HG02840 (cell line): ENCODE results near the gene PNPLA2.
A peak's percentile ranks its signal among the peaks of the same experiment; 100 is the strongest.

ENCODE experiments used
- ATAC-seq: cut with Tn5 transposase; IDR thresholded peaks from one replicate; pipeline ENCODE4 v1.9.1; 2021; ENCODE audit warnings: mild to moderate bottlenecking, moderate library complexity, moderate number of reproducible peaks; ENCODE audit not compliant: unreplicated experiment, low FRiP score

Gene PNPLA2, protein sequence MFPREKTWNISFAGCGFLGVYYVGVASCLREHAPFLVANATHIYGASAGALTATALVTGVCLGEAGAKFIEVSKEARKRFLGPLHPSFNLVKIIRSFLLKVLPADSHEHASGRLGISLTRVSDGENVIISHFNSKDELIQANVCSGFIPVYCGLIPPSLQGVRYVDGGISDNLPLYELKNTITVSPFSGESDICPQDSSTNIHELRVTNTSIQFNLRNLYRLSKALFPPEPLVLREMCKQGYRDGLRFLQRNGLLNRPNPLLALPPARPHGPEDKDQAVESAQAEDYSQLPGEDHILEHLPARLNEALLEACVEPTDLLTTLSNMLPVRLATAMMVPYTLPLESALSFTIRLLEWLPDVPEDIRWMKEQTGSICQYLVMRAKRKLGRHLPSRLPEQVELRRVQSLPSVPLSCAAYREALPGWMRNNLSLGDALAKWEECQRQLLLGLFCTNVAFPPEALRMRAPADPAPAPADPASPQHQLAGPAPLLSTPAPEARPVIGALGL

DNA sequence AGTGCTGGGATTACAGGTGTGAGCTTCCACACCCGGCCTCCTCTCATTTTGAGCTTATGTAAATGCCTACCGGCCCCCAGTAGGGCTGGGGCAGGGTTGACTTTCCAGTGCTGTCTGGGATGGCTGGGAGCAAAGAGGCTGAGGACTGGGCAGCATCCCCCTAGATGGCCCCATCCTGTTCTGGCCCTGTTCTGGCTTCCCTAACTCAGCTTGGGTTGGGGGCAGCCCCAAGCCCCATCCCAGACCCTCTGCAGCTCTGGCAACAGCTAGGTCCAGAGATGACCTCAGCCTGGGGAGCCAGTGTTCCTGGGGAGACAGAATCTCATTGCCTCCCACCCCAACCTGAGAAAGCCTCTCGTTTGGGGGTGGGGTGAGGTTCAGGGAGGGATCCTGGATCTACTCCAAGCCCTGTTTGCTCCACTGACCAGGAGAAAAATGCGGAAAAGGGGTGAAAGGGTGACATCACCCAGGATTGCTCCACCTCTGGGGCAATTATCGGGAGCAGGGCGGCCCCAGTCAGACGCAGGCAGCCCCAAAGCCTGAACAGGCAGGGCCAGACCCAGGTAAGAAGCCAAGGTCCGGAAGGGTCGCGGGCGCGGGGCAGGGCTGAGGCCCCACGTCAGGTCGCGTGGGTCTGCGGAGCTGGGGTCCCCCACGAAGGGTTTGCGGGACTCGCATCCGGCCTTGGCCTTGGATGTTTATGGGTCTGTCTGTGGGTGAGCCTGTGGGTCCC is at the start of gene PNPLA2:
PNPLA2 (plus strand) TSS at position 519 of the 733 bp plus-strand sequence. CDS start 805 bp downstream, outside the sequence.
- no peak for ATAC-seq

DNA sequence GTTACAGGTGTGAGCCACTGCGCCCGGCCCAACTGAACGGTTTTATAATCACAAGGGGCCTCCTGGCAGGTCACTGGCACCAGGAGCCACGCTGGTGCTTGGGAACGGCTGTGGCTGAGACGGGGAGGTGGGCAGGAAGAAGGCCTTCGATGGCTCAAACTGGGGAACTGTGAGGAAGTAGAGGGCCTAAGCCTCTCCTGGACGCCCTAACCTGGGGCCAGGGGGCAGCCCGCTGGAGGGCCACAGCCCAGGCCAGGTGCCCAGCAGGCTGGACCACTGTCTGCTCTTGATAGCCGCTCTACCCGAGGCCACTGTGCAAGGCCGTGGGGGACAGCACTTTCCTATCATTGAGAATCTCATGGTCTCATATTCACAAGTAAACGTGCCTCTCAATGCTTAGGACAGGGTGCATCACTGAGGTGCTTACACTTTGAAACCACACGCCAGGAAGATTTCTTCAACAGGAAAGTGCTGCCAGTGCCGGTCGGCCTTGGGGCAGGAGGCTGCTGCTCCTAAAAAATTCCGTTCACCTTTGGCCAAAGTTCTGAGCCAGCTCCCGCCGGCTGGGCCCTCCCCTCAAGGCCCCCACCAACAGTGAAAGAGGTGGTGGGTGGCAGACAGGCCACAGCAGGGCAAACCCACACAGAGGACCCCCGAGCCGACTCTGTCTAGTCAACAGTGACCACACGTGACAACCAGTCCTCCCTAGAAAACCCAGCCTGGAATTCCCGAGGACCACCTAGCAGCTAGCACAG is 48.6 kb upstream of the PNPLA2 start:
- no peak for ATAC-seq

DNA sequence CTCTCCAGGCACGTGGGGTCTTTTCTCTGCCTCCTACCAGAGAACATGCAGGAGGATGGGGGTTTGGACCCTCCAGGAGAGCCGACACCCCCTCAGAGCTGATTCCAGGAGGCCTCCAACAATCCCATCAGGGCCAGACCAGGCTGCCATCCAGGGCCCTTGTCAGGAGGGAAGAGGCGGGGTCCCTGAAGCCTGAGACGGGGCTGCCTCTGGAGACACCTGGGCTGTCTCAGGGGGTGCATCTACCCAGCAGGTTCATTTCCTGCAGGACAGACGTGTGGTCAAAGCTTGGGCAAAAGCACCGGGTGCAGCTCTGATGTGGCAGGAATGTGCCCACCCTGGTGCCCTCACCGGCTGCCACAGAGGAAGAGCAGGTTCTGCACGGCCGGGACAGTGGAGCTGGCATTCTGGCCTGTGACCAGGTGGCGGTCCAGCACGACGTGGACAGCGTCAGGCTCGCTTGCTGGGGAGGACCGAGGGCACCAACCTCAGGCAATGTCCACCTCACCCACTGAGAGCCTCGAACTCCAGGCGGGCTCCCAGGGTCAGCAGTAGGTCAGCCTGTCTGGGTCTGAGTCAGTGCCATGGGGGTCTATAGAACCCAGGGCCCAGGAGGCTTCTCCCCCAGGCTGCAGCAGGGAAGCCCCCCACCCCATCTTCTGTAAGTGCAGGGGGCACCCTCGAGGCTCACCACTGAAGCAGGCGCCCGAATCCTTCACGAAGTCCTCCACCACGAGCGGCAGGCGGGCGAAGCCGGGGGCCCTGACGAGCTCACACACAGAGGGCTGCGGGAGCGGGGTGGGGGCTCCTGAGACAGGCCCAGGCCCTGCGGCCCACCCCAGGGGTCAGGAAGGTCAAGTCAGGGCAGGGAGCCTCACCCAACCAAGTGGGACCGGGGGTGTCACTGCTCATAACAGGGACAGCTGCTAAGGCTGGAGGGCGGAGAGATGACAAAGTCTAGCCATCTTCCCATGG is 47.8 kb upstream of the PNPLA2 start:
- no peak for ATAC-seq

DNA sequence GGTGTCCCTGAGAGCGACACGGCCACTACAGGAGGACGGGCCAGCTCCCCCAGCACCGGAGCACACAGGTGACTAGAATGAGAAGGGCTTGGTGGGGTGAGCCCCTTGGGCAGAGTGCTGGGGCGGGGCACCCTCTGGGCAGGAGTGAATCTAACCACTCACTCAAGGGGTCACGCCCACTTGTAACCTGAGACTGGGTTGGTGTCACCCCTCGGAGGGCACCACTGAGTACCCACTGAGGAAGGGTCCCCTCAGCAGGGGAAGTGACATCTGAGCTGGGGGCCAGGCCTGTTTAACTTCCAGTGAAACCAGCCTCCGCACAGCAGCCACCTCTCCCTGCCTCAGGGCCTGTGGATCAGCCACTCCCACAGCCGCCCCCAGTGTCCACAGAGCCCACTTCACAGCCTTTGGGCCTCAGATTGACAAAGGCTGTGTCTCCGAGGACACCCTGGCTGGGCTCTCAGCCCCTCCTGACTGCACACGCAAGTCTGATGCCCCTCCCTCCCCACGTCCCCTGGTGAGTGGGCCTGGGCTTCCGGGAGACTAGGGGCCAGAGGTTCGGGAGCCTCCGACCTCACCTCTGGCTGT is 47.0 kb upstream of the PNPLA2 start:
- ATAC-seq, result no peak

DNA sequence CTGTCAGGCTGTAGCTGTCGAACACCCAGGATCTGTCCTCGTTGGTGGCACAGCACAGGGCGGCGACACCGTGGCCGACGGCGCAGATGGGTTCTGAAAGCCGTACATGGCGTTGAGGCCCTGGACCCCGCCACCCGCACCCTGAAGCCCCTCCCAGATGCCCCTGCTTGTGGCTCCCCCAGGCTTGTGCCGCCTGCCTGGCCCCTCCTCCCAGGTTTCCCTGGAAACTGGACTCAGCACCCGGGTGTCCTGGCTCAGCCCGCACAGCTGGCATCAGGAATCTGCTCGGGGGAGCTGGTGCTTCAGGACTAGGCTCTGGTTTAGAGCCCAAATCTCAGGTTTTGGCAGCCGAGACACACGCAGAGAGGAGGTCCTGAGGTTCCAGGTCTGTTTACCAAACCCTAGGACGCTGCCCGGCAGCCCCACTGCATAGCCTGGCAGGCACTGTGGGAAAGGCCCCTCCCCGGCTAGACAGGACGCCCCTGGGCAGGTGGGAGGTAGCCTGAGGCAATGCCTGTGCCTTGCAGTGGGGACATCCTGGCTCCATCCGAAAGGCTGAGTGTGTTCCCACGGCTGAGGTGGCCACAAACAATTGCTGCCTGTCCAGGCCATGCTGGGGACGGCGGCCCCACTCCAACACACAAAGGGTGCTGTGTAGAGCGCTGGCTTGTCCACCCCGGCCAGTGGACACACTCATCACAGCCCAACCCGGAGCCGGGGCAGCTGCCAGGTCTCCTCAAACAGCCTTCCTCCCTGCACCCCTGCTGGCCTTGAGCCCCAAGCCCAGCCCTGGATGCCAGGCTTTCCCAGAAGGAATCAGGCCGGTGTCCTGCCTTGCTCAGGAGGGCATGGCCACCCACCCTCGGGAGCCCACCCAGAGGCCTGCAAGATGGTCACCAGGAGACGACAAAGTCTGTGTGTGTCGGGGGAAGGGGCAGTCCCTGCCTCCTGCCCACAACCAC is 46.0 kb upstream of the PNPLA2 start:
- ATAC-seq, result no peak

DNA sequence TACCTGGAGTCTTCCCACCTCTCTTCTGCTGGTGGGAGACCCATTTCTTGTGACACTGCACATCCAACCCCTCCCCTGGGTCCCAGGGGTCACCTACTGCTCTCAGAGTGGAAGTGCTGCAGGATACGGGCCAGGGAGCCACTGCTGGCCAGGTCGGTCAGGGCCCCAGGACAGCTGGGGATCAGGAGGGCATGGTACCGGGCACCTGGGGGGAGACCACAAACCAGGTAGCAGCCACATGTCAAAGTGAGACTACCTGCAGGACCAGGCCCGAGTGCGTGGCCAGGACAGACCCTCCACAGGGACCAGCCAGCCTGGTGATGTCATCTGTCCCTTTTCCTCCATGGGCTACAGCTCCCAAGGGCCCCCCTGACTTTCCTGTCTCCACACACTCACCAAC is 45.3 kb upstream of the PNPLA2 start:
- no peak for ATAC-seq

DNA sequence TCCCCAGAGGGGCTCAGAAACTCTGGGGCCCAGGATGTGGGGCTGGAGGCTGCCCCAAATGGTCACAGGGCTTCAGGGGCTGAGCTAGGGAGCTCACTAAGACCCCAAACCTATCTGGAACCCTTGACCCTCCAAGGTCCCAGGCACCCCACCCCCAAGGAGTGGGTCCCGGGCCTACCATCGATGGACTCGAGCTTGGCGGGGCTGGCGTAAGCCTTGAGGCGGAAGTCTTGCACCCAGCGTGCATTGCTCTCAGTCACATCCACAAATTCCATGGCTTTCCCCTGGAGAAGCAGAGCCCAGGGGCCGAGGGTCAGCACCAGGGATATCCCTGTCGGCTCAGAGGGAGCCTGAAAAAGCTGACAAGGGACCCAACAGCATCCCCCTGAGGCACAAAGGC is 44.9 kb upstream of the PNPLA2 start:
- ATAC-seq, result no peak

DNA sequence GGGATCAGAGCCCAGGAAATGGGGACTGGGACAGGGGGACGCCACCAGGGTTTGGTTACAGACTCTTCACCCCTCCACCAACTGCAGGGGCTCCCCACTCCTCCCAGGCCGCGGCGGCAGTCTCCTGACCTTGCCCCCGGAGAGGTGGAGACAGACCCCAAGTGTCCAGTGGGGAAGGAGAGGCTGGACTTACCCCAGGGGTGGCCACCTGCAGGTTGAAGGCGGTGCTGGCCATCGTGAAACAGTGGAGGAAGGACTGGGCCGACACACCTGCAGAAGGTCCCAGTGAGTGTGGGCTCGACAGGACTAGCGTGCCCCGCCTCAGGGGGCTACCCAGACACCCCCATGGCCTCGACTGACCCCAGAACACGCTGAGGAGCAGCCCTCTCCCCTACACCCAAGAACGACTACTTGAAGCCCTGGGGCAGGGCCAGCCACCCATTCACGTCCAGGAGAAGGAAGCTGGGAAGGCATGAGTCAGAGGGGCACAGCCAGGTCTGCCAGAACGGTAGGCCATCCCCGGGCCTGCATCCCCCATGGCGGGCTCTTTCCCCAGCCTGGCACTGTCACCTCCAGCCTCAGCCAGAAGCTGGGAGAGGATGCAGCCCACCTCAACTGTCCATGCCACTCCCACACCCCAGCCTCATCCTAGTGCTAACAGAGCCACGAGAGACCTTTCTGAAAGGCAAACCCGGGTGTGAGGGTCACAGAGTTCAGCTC is 43.7 kb upstream of the PNPLA2 start:
- ATAC-seq, result no peak

DNA sequence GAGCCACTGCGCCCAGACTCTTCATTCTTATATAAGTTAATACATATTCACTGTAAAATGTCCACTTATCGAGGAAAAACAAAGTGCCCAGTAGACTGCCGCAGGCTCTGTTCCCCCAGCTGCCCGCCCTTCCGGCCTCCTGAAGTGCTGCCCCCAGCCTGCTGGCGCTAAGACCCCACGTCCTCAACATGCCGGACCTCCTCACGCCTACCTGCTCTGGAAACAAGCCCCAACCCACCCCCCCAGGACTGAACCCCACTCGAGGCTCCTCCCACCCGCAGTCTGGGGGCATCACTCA is 42.5 kb upstream of the PNPLA2 start:
- ATAC-seq, result no peak

DNA sequence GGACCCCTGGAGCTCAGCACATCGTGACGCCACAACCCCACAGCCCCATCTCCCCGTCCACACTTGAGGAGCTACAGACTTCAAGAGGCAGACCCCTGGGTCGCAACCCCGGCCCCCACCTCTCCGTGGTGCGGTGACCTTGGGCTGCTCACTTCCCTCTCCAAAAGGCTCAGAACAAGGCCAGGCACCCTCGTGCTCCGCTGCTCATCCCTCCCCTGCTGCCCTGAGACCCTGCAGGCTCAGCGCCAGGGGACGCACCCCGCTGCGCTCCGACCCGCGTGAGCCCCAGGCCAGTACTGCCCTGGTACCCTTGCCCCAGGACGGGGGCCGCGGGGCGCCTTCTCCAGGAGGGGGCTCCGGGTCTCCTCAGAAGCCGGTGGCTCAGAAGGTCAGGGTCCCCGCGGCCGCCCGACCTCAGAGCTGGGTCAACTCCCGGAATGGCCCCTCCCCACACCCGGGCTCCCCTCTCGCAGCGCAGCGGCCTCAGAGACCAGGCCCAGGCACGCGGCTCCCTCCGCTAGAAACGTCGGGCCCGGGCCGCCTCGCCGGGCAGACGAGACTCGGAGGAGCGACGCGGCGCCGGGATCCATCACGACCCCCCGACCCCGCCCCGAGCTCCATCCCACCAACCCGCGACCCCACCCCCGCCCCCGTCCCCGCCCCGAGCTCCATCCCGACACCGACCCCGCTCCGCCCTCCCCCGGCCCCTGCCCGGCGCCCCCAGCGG is 42.0 kb upstream of the PNPLA2 start:
- peak; percentile 33 for ATAC-seq

DNA sequence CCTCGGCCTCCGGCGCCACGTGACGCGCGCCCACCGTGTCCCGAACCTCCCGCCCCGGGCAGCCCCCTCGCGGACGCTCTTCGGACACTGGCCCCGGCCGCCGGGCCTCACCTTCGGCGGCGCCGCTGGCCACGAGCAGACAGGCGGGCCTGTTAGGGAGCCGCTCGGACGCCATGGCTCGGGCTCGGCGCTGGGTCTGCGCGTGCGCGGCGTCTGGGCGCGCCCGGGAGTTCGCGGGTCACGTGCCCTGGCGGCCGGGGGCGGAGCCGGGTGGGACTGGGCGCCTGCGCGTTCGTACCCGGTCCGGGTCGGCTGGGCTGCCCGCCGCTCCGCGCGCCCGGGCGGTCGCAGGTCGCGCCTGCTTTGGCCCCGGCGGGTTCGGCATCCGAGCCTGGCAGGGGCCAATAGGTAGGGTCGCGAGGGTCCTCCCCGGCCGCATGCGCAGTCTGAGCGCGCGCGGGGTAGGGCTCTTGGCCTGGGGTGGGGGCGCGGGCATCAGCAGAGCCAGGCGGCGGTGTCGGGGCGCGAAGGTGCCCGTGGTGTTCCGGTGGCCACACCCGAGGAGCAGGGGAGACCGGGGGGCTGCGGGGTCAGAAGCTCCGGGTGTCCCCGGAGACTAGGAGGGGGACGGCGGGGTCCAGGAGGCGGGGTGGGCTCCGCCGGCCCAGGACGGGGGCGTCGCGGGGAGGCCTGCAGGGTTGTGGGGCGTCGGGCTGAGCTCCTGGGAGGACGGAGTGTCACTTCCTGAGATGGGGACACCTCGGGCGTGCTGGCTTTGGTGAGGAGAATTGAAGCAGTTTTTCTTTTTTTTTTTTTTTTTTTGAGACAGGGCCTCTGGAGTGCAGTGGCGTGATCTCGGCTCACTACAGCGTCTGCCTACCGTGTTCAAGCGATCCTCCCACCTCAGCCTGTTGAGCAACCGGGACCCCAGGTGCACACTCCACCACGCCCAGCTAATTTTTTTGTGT is 41.1 kb upstream of the PNPLA2 start, which contains the start of gene GATD1:
GATD1 (minus strand) TSS at position 200 of the 968 bp plus-strand sequence; CDS start at position 175, 25 bp downstream.
- peak; percentile 66 for ATAC-seq

DNA sequence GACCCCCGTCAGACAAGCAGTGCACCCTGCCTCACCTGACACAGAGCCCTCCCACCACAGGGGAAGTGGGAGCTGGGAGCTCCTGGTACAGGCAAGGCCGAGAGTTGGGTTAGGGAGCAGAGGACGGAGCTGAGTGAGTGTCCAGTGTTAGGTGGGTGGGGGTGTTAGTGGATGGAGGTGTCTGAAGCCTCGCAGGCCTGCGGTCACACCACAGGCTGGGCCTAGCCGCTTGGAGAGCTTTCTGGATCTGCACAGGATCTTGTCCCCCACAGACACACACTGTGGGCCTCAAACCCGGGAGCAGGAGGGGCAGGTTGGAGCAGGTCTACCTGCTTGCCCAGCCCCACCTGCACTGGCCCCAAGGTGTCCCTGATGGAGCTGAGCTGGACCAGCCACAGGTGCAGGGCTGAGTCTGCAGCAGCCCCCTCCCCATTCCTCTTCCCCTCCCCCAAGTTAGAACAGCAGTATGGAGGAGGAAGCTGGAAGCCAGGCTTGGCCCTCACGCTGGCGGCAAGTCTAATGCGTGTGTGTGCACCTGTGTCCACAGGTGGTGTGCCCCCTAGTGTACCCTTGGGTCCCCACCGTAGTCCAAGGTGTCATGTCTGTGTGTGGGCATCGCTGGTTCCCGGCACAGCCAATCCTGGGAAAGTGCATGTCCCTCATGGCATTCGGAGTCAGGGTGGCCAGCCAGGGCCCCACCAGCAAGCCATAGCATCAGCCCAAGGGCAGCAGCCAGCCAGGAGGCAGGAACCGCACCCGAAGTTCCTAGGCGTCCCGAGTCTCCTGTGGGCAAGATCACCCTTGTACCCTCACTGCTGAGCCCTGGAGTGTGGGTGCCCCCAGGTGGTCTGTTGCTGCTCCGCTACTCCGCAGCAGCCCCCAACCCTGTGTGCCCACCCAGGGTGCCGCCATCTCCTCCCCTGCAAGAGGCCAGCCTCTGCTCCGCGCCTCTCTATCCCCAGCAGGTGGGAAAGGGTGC is 39.4 kb upstream of the PNPLA2 start:
- ATAC-seq, result no peak

DNA sequence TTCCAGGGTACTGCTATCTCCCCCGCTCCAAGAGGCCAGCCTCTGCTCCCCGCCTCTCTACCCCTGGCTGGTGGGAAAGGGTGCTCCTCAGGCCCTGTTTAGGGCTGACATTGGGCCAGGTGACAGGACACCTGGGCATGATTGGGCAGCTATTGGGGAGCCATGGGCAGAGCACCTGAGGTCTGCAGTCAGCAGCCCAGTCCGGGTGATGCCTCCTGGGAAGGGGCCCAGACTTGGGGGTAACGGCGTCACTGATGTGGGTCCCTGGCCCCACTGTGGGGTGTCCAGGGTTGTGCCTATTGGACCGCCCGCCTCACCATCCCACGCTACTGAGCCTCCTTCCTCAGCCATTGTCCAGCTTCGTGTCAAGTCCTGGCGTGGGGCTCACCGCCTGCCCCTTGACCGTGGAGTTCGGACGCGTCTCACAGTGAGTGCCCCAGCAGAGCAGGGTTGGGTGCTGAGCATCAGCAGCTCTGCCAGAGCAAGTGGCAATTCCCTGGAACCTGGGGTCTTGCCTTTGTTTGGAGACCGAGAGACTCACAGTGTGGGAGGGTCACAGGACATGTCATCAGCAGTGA is 38.7 kb upstream of the PNPLA2 start:
- ATAC-seq, result no peak
